Hepatocyte (in vitro differentiated cells): ENCODE data around the gene MAB21L1. TPM values are rescaled to one million over a fixed set of nuclear protein-coding genes. Genes with fewer than 3 reads are reported as not detected.

Experiments
- DNase-seq: peaks from one replicate; pipeline ENCODE4 v3.0.0-alpha.2; 2016; ENCODE audit warnings: low spot score
- H2AFZ ChIP-seq: fragments of 200-600 bp; sonication (generic); 2 replicates; pipeline ENCODE4 v1.6.0; 2016; ENCODE audit warnings: antibody characterized with exemption, mild to moderate bottlenecking
- H3K27ac ChIP-seq: fragments of 200-600 bp; sonication (generic); 2 replicates; pipeline ENCODE4 v1.5.1; 2016; ENCODE audit warnings: mild to moderate bottlenecking
- H3K27me3 ChIP-seq: fragments of 200-600 bp; sonication (generic); 2 replicates; pipeline ENCODE4 v1.6.1; 2016
- H3K36me3 ChIP-seq: fragments of 200-600 bp; sonication (generic); replicated peaks from 2 replicates; pipeline ENCODE4 v1.5.1; 2016; ENCODE audit warnings: low read depth; ENCODE audit not compliant: insufficient read depth
- H3K4me1 ChIP-seq: fragments of 200-600 bp; sonication (generic); 2 replicates; pipeline ENCODE4 v1.5.1; 2016; ENCODE audit warnings: mild to moderate bottlenecking, moderate library complexity; ENCODE audit not compliant: insufficient read depth
- H3K4me2 ChIP-seq: fragments of 200-600 bp; sonication (generic); 2 replicates; pipeline ENCODE4 v1.6.0; 2016
- H3K4me3 ChIP-seq: fragments of 200-600 bp; sonication (generic); 2 replicates; pipeline ENCODE4 v1.5.1; 2016; ENCODE audit warnings: mild to moderate bottlenecking
- H3K79me2 ChIP-seq: fragments of 200-600 bp; sonication (generic); 2 replicates; pipeline ENCODE4 v1.6.0; 2017; ENCODE audit warnings: mild to moderate bottlenecking
- H3K9me2 ChIP-seq: fragments of 200-600 bp; sonication (generic); replicated peaks from 2 replicates; pipeline ENCODE4 v1.6.0; 2017; ENCODE audit warnings: mild to moderate bottlenecking; ENCODE audit not compliant: insufficient read depth
- H3K9me3 ChIP-seq: fragments of 200-600 bp; sonication (generic); 2 replicates; pipeline ENCODE4 v1.5.1; 2016; ENCODE audit warnings: low read depth, mild to moderate bottlenecking
- H4K20me1 ChIP-seq: fragments of 200-600 bp; sonication (generic); 2 replicates; pipeline ENCODE4 v1.6.0; 2016; ENCODE audit warnings: mild to moderate bottlenecking; ENCODE audit not compliant: insufficient read depth, poor library complexity, severe bottlenecking
- EZH2 ChIP-seq: fragments of 200-600 bp; sonication (generic); IDR thresholded peaks from 2 replicates; pipeline ENCODE4 v1.6.1; 2016; ENCODE audit warnings: antibody characterized with exemption, mild to moderate bottlenecking, borderline replicate concordance
- EZH2phosphoT487 ChIP-seq: fragments of 200-600 bp; sonication (generic); IDR thresholded peaks from one replicate; pipeline ENCODE4 v1.6.1; 2018; ENCODE audit warnings: antibody characterized with exemption, mild to moderate bottlenecking, low read depth, moderate library complexity; ENCODE audit not compliant: unreplicated experiment, severe bottlenecking
- WGBS: methylation state at CpG from one replicate; pipeline ENCODE4 v1.1.6; 2016; ENCODE audit warnings: low lambda C conversion rate; ENCODE audit errors: missing lambda C conversion rate; 5-methylcytosine and 5-hydroxymethylcytosine counted together
- polyA plus RNA-seq: library from polyadenylated mRNA; unstranded; fragments of >200 nt; fragmentation: Nextera tagmentation; extraction: Ambion mirVana; gene quantifications from 2 replicates; pipeline ENCODE4 v1.2.1, GENCODE V29; 2016
- total RNA-seq: library from RNA; depleted of rRNA; stranded (reverse); fragments of >200 nt; gene quantifications from 2 replicates; pipeline ENCODE4 v1.2.3, GENCODE V29; 2014
- TF ChIP-seq, protein P1 (sequence below): fragments of 200-600 bp; sonication (generic); IDR thresholded peaks from 2 replicates; pipeline ENCODE4 v1.5.1; 2016; ENCODE audit warnings: antibody characterized with exemption, mild to moderate bottlenecking; ENCODE audit not compliant: poor library complexity

Gene MAB21L1
- total and polyA plus RNA-seq, 2 experiments from 2014 or later: 10.6 to 16.9 TPM

DNA sequence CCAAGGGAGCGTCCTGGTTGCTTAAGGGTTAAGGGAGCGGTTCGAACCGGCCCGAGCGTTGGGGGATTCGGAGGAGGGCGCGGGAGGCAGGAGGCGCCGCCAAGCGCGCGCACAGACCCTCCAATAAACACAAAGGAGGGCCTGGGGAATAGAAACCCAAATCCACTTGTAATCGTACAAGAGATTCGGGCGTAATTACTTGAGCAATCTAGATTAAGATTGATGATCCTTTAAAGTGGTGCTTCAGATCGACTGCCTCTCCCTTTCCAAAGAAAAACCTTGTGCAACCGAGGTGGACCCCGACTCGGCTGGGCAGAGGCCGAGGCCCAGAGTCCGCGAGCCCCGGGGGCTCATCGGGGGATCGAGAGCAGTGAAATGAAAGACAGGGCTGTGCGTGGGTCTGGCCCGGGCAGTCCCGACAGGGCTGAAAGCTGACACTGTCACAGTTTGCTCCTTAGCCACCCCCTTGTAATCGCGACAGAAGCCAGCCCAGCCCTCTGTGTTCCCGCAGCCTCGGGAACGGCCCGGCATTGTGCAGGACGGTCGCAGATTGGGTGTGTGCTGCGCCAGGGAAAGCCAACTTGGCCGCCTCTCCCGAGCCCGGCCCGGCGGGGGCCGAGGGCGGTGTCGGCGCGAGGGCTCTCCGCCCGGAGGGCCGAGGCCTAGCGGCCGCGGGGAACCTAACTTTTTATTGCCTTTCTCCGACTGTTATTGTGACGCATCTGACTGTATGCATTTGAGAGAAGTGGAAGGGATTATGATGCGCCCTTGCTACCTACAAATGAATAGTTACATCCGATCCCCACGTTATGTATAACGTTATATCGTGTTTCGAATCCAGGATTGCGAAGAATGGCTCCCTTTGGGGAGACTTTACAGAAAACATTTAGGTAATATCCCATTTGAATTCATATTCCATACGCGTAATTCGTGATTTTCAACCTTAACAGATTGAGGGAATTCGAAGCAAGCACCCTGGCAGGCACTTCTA lies 5.5 kb downstream of the MAB21L1 start:
- DNase-seq: peak; percentile 64
- H2AFZ ChIP-seq: peak overlapping the region; percentile 13
- no peaks in the 10 kb centered on the region for H3K9me3 ChIP-seq
- WGBS: 2% methylated on average over 68 of the region's 68 CpGs
- no peaks in the 10 kb centered on the region for H4K20me1 ChIP-seq
- peak overlapping the region; percentile 95 for H3K27ac ChIP-seq
- H3K4me3 ChIP-seq: peak overlapping the region; percentile 20
- no peaks in the 10 kb centered on the region for H3K36me3 ChIP-seq
- TF ChIP-seq EZH2phosphoT487: peak; percentile 74
- TF ChIP-seq, protein P1, sequence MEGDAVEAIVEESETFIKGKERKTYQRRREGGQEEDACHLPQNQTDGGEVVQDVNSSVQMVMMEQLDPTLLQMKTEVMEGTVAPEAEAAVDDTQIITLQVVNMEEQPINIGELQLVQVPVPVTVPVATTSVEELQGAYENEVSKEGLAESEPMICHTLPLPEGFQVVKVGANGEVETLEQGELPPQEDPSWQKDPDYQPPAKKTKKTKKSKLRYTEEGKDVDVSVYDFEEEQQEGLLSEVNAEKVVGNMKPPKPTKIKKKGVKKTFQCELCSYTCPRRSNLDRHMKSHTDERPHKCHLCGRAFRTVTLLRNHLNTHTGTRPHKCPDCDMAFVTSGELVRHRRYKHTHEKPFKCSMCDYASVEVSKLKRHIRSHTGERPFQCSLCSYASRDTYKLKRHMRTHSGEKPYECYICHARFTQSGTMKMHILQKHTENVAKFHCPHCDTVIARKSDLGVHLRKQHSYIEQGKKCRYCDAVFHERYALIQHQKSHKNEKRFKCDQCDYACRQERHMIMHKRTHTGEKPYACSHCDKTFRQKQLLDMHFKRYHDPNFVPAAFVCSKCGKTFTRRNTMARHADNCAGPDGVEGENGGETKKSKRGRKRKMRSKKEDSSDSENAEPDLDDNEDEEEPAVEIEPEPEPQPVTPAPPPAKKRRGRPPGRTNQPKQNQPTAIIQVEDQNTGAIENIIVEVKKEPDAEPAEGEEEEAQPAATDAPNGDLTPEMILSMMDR: no peak
- peaks cover 39% of the 10 kb centered on the region for H3K79me2 ChIP-seq
- H3K4me2 ChIP-seq: peak overlapping the region; percentile 83
- no peaks in the 10 kb centered on the region for H3K9me2 ChIP-seq
- H3K27me3 ChIP-seq: peaks cover 74% of the 10 kb centered on the region
- H3K4me1 ChIP-seq: no peaks in the 10 kb centered on the region

- Histone ChIP-seq H4K20me1 (no peaks in the 10 kb centered on the region), H3K27ac (peak overlapping the region; percentile 95), H3K4me2 (peak overlapping the region; percentile 83), H2AFZ (no peak overlapping the region), H3K27me3 (peaks cover 64% of the 10 kb centered on the region), H3K36me3 (no peaks in the 10 kb centered on the region), H3K9me3 (no peaks in the 10 kb centered on the region), H3K4me3 (no peak overlapping the region), H3K9me2 (no peaks in the 10 kb centered on the region), H3K4me1 (no peaks in the 10 kb centered on the region), H3K79me2 (peaks cover 31% of the 10 kb centered on the region)
- no peak for TF ChIP-seq EZH2
- TF ChIP-seq, protein P1: no peak
- TF ChIP-seq EZH2phosphoT487: no peak
- DNase-seq: no peak
- WGBS: 30% methylated on average over 10 of the region's 10 CpGs
These were observed 6.5 kb downstream of the MAB21L1 start for GRCh38 chr13:35469806-35470525.

- Histone ChIP-seq H3K9me2 (no peaks in the 10 kb centered on the region), H3K4me3 (no peak overlapping the region), H3K9me3 (no peaks in the 10 kb centered on the region), H3K27me3 (peaks cover 47% of the 10 kb centered on the region), H3K36me3 (no peaks in the 10 kb centered on the region), H3K4me2 (no peak overlapping the region), H3K27ac (no peak overlapping the region), H3K4me1 (no peaks in the 10 kb centered on the region), H4K20me1 (no peaks in the 10 kb centered on the region), H3K79me2 (peaks cover 14% of the 10 kb centered on the region), H2AFZ (no peak overlapping the region)
- TF ChIP-seq EZH2phosphoT487: no peak
- no peak for TF ChIP-seq EZH2
- TF ChIP-seq, protein P1: no peak
- no peak for DNase-seq
- WGBS: 75% methylated on average over 1 of the region's 1 CpG
These were observed 8.3 kb downstream of the MAB21L1 start for GRCh38 chr13:35468195-35468594.
